CD4-positive, alpha-beta T cell treated with Interleukin-17A for 4 hours (primary cell): Measurements from ENCODE around the gene ORMDL3.

ENCODE experiments used
- DNase-seq: peaks from one replicate; pipeline ENCODE4 v3.0.0-alpha.2; 2020; ENCODE audit warnings: mixed read lengths

ORMDL3 gene, protein sequence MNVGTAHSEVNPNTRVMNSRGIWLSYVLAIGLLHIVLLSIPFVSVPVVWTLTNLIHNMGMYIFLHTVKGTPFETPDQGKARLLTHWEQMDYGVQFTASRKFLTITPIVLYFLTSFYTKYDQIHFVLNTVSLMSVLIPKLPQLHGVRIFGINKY

DNA sequence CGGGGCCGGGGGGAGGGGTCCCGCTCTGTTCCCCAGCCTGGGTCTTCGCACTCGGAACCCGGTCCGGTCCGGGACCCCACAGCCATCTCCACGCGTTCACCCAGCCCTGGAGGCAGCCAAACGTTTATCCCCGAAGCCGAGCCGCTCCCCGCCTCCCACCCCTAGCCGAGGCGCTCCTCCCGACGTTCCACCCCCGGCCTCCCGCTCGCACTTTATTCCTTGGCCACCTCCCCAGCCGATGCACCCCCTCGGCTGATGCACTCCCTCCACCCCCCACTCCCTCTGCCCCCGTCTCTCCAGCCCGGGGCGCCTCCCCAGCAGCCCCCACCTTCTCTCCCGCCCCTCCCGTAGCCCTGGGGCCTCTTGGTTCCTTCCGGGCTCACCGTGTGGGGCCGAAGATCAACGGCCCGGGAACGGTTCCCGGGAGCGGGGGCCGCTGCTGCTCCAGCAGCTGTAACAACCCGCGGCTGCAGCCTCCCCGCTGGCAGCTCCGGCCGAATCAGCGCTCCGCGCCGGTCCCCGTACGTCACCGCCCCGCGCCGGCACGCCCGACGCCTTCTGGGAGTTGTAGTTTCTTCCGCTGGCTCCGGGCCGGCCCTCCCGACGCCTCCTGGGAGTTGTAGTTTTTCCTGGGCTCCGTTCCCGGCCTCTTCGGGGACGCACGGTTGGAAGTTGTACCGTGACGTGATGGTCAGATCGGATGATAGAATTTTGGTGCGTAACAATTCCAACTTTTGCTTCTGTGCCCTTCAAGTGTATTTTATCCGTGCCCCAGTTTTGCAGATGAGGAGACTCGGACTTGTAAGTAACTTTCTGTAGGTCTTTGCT is at the start of gene ORMDL3, which contains the start of gene LRRC3C:
TSS of gene ORMDL3 (minus strand) at position 501 of the 828 bp plus-strand sequence. CDS start 3,398 bp downstream, outside the sequence.
TSS of gene LRRC3C (plus strand) at position 632 of the 828 bp plus-strand sequence. CDS start 13,792 bp downstream, outside the sequence.
- DNase-seq: peak; percentile 93

DNA sequence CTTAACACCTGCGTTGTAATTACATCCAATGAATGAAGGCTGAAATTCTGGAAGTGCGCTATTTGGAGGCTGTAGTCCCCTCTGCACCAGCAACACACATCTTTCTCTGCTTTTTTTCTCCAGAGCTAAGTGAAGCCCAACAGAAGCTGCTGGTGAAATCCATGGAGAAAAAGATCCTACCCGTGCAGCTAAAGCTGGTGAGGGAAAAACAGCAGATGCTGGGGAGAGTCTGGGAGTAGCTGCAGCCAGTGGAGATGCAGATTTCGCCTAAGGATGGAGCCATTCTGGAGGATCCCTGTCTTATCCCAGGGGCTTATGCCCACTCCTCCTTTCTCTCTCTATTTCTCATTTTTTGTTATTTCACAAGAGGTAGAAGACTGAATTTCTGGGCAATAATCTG is 48.4 kb upstream of the ORMDL3 start:
- no peak for DNase-seq

DNA sequence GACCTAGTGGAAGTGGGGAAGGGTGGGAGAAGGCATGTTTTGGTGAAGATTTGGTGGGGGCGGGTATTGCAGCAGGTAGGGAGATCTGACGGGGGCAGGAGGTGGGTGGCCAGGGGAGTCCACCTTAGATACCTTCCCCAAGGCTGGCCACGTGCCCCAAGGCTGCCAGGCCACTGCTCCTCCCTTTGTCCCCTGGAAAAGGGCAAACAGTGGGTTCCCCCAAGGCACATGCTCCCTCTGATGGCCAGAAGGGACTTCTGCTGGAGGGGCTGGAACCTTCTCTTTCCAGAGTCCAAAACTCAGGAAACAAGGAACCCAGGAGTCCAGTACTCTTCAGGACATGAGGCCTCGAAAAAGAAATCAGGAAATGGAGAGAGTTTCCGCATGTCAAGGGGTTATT is 47.0 kb upstream of the ORMDL3 start:
- DNase-seq: no peak

DNA sequence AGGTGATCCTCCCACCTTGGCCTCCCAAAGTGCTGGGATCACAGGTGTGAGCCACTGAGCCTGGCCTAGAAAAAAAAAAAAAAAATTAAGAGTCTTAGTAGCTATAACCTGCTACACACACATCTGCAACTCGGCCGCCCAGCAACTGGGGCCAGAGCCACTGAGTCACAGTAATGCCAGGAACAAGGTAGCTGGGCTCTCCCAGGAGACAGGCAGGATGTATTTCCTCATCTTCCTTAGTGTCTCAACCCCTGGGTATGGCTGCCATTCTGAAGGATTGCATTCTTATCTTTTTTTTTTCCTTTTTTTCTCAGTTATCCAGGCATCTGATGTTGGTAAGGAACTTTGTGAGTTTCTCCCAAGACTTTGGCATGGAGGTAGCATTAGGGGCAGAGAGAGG is 46.1 kb upstream of the ORMDL3 start:
- no peak for DNase-seq

- no peak for DNase-seq
These were observed 44.9 kb upstream of the ORMDL3 start for GRCh38 chr17:39972271-39972670.

DNA sequence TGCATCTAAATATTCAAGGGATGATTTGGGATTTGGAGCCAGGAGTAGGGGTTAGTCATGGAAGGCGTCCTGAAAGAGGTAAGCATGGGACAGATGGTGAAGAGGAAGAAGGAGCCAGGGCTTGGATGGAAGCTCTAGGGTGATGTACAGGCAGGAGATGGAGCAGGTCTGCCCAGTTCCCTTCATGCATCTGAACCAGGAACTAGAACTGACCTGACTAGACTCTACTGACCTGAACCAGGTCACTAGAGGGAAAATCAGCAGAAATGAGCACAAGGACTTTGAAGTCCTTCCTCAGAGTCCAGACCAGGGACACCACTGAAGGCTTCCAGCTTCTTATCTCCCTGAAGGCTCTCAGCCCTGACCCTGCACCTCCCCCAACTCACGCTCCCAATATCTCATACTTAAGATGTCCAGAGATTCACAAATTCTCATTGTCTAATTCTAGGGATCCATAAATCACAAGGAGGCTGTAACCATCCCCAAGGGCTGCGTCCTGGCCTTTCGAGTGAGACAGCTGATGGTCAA is 43.7 kb upstream of the ORMDL3 start:
- DNase-seq: no peak

DNA sequence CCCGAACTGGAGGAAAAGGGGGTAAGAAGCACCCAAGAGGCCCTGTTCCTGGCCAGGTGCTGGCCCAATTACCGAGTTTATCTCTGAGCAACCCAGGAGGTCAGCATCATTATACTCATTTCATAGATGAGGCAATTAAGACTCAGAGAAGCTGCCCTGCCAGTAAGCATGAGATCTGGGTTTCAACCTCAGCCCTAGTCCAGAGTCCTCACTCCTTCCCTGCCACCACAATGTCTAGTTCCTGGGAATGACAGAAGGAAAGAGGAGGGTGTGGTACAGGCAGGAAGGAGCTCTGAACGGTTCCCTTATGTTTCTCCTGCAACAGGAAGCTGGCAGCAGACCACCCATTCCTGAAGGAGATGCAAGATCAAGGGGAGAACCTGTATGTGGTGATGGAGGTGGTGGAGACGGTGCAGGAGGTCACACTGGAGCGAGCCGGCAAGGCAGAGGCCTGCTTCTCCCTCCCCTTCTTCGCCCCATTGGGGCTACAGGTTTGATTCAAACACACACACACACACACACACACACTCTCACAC is 42.8 kb upstream of the ORMDL3 start:
- no peak for DNase-seq

GRCh38 chr17:39969375-39969774 is 42.0 kb upstream of the ORMDL3 start:
- DNase-seq: no peak

DNA sequence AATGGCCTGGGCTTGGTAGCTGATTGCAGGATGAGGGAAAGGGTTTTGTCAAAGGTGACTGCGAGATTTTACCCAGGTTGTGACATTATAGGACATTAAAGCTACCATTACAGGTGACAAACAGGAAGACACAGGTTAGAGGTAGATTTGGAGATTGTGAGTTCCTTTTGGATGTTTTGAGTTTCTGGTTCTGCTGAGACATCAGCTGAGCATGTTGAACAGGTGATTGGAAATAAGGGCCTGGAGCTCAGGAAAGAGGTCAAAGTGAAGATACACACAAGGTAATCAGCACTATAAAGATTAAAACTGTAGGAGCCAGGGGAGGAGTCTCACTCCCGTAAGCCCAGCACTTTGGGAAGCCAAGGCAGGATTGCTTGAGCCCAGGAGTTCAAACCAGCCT is 41.4 kb upstream of the ORMDL3 start:
- no peak for DNase-seq

GRCh38 chr17:39966771-39967170 is 39.4 kb upstream of the ORMDL3 start:
- no peak for DNase-seq

- no peak for DNase-seq
These were observed 37.8 kb upstream of the ORMDL3 start for GRCh38 chr17:39965017-39965699.

GRCh38 chr17:39963829-39964228 is 36.4 kb upstream of the ORMDL3 start:
- peak; percentile 64 for DNase-seq

DNA sequence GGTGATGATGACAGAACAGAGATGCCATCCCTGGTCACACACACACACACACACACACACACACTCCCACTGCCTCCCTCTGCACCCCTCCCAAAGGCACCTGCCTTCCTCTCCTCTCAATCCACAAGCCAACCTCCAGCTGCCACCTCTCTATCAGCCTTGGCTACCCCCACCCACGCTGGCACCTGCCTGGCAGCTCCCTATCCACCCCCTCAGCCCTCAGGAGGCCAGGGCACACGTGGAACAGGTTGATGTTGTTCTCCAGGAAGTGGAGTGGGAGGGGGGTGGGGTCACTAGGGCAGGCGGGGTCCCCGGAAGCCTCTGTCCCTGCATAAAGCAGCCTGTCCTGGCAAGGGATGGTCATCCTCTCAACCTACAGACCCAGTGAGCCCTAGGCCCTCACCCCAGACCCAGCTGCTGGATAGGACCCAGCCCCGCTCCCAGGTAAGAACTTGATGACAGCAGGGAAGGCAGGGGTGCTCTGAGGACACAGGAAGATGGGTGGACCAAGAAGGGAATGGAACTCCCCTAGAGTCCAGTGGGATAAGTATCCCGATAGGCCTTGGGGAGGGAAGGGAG is 35.3 kb upstream of the ORMDL3 start, which contains the start of gene GSDMA:
TSS of gene GSDMA (plus strand) at position 363 of the 579 bp plus-strand sequence. CDS start 2,684 bp downstream, outside the sequence.
- DNase-seq: no peak

- DNase-seq: no peak
These were observed 33.2 kb upstream of the ORMDL3 start for GRCh38 chr17:39960524-39961041.

GRCh38 chr17:39955726-39956225 is 28.4 kb upstream of the ORMDL3 start:
- no peak for DNase-seq

- no peak for DNase-seq
These were observed 27.5 kb upstream of the ORMDL3 start for GRCh38 chr17:39954876-39955275.

DNA sequence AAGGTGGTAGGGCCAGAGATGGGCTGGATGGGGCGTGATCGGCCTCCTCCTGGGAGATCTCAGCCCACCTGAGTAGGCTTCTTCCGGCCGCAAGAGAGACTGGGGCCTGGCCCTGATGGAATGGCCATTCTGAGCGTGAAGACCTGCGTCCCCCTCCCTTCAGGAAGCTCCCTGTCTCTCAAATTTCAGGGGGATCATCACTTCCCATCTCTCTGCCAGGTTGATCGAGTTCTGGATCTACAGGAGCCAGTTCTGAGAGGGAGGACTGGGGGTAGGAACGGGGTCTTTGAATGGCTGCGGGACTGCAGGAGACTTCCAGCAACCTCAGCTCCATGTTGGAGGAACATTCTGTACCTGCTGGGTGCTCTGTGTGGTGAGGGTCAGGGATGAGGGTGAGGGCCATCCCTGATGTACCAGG is 26.1 kb upstream of the ORMDL3 start:
- DNase-seq: no peak

DNA sequence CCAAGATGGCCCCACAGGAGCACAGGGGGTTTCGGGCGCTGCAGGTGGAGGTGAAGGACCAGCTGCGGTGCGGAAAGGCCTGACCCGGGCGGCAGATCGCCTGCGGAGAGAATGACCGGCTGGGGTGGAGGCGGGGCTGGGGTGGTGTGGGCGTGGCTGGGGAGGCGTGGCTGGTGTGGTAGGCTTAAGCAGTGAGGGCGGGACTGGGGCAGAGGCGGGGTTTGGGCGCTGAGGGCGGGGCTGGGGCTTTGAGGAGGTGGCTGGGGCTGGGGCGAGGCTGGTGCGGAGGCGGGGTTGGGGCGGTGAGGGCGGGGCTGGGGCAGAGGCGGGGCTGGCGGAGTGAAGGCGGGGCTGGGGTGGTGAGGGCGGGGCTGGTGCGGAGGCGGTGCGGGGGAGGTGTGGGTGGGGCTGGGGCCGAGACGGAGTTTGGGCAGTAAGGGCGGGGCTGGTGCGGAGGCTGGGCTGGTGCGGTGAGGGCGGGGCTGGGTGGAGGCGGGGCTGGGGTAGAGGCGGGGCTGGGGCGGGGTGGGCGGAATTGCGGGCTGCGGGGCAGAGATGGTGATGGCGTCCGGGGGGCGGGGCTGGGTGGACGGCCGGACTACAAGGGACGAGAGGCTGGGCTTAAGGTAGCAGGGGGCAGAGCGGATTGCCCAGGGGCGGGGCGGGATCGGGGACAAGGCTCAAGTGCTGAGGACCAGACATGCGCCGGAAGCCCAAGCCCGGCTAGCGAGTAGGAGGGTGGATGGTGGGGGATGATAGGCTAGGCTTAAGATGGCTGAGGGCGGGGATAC is 25.5 kb upstream of the ORMDL3 start:
- peak; percentile 99 for DNase-seq

GRCh38 chr17:39951924-39952679 is 24.7 kb upstream of the ORMDL3 start:
- no peak for DNase-seq

DNA sequence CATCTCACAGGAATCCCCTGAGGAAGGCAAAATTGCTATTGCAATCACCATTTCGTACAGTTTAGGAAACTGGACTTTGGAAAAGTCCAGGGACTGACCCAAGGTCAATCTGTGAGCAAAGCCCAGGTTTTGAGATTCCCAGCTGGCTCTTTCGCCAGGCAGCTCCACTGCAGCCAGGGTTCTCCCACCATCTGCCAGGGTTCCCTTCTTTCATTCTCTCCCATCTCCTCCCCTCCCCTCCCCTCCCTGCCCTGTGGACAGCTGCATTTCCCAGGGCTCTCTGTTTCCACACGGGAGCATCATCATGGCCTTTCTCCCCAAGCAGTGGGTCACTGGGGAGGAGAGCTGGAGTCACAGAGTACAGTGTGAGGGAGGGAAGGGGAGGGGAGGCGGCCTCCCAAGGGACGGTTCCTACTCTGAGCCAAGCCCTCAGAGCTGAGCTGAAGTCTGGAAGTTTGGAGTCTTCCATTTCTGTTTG is 23.5 kb upstream of the ORMDL3 start:
- no peak for DNase-seq
